B cell (primary cell): ENCODE data around the gene ZNF750. TPM values are rescaled to one million over a fixed set of nuclear protein-coding genes. Genes with fewer than 3 reads are reported as not detected.

Experiments
- ATAC-seq: fragments of 200-7000 bp; cut with Tn5 transposase; one replicate; pipeline ENCODE4 v1.10.0; 2021; ENCODE audit warnings: low read depth, mild to moderate bottlenecking, moderate number of reproducible peaks, moderate library complexity
- CTCF ChIA-PET: fragments of 350-600 bp; sonication (Branson Sonifier 250); formaldehyde crosslinking; loops from one replicate; lab custom pipeline; 2021; ENCODE audit warnings: antibody characterized with exemption, inconsistent platforms; lab: Charles Lee
- POLR2A ChIA-PET: fragments of 350-600 bp; sonication (Branson Sonifier 250); formaldehyde crosslinking; loops from one replicate; lab custom pipeline; 2021; ENCODE audit warnings: antibody characterized with exemption; lab: Charles Lee
- DNase-seq: peaks from one replicate; pipeline ENCODE4 v3.0.0; 2013
- H2AFZ ChIP-seq: 2 replicates; pipeline ENCODE4 v1.6.1; 2012; ENCODE audit warnings: mild to moderate bottlenecking, low read depth, low read length; ENCODE audit not compliant: insufficient read depth, poor library complexity, severe bottlenecking
- H3K27ac ChIP-seq, 2 donors: 1 replicate in 1 of 2; 2 replicates in 1 of 2; pipeline ENCODE4 v1.5.1; 2012 to 2013; ENCODE audit warnings: low read length in 2 of 2, mild to moderate bottlenecking in 2 of 2, moderate library complexity in 1 of 2
- H3K27me3 ChIP-seq, 4 experiments: fragments of 200-600 bp in 1 of 4; sonication (generic) in 1 of 4; replicated peaks in 1 of 4; 1 replicate in 2 of 4; 2 replicates in 2 of 4; pipeline versions ENCODE4 v1.6.1 to v1.7.0; 2013 to 2016; ENCODE audit warnings: low read length in 3 of 4, mild to moderate bottlenecking in 2 of 4, mixed read lengths in 1 of 4, moderate library complexity in 1 of 4; ENCODE audit not compliant: insufficient read depth in 4 of 4, control insufficient read depth in 3 of 4; ENCODE audit errors: control extremely low read depth in 1 of 4
- H3K36me3 ChIP-seq, 2 experiments: replicated peaks in 1 of 2; 1 replicate in 1 of 2; 2 replicates in 1 of 2; pipeline versions ENCODE4 v1.6.1 to v1.7.1; 2013; ENCODE audit warnings: low read length in 1 of 2; ENCODE audit not compliant: insufficient read depth in 2 of 2, control insufficient read depth in 1 of 2; ENCODE audit errors: control extremely low read depth in 1 of 2, extremely low read depth in 1 of 2
- H3K4me1 ChIP-seq, 2 donors: fragments of 200-600 bp in 1 of 2; sonication (generic) in 1 of 2; 1 replicate in 1 of 2; 2 replicates in 1 of 2; pipeline versions ENCODE4 v1.5.1 to v1.6.1; 2013 to 2017; ENCODE audit warnings: low read length in 2 of 2; ENCODE audit not compliant: control insufficient read depth in 2 of 2, insufficient read depth in 2 of 2
- H3K4me2 ChIP-seq: replicated peaks from 2 replicates; pipeline ENCODE3; 2012; ENCODE audit warnings: mild to moderate bottlenecking, low read depth, low read length; ENCODE audit not compliant: poor library complexity, severe bottlenecking
- H3K4me3 ChIP-seq, 5 experiments: fragments of 200-600 bp in 1 of 5; sonication (generic) in 1 of 5; 1 replicate in 3 of 5; 2 replicates in 2 of 5; pipeline versions ENCODE4 v1.5.1 to v1.7.0; 2011 to 2016; ENCODE audit warnings: low read length in 4 of 5, mild to moderate bottlenecking in 4 of 5, low read depth in 2 of 5, control low read depth in 1 of 5, moderate library complexity in 1 of 5; ENCODE audit not compliant: insufficient read depth in 1 of 5; ENCODE audit errors: control extremely low read depth in 1 of 5, extremely low read depth in 1 of 5
- H3K79me2 ChIP-seq: fragments of 200-600 bp; sonication (generic); one replicate; pipeline ENCODE4 v1.6.0; 2016; ENCODE audit warnings: low read length; ENCODE audit not compliant: control insufficient read depth, insufficient read depth
- H3K9ac ChIP-seq: fragments of 200-600 bp; sonication (generic); 2 replicates; pipeline ENCODE4 v1.6.1; 2017; ENCODE audit warnings: mild to moderate bottlenecking, low read length, moderate library complexity
- H3K9me3 ChIP-seq, 3 donors: one replicate each; pipeline versions ENCODE4 v1.6.1 to v1.7.1; 2013; ENCODE audit warnings: low read length in 2 of 3; ENCODE audit not compliant: control insufficient read depth in 2 of 3, insufficient read depth in 1 of 3; ENCODE audit errors: control extremely low read depth in 1 of 3
- H4K20me1 ChIP-seq: 2 replicates; pipeline ENCODE4 v1.6.0; 2012; ENCODE audit warnings: mild to moderate bottlenecking, low read length; ENCODE audit not compliant: insufficient read depth, control insufficient read depth, poor library complexity, severe bottlenecking
- H3K27ac Mint-ChIP-seq: one replicate; pipeline ENCODE4 v1.8.0; 2021; ENCODE audit warnings: mixed read lengths
- H3K27me3 Mint-ChIP-seq: one replicate; pipeline ENCODE4 v1.8.0; 2021; ENCODE audit warnings: mixed read lengths
- H3K4me1 Mint-ChIP-seq: one replicate; pipeline ENCODE4 v1.8.0; 2021; ENCODE audit warnings: mixed read lengths
- H3K4me3 Mint-ChIP-seq: one replicate; pipeline ENCODE4 v1.8.0; 2021; ENCODE audit warnings: mixed read lengths
- H3K9me3 Mint-ChIP-seq: one replicate; pipeline ENCODE4 v1.8.0; 2022; ENCODE audit warnings: mixed read lengths; ENCODE audit not compliant: insufficient read depth
- CTCF ChIP-seq: fragments of 200-600 bp; IDR thresholded peaks from one replicate; pipeline ENCODE4 v1.8.0; 2022; ENCODE audit warnings: antibody characterized with exemption, mild to moderate bottlenecking
- EZH2 ChIP-seq: IDR thresholded peaks from 2 replicates; pipeline ENCODE4 v1.6.1; 2012; ENCODE audit warnings: borderline replicate concordance, low read depth, mild to moderate bottlenecking, moderate library complexity, low read length; ENCODE audit not compliant: insufficient read depth, poor library complexity, severe bottlenecking
- WGBS: methylation state at CpG from one replicate; pipeline ENCODE4 v1.1.5; 2013; ENCODE audit warnings: missing lambda C conversion rate; ENCODE audit not compliant: insufficient coverage; 5-methylcytosine and 5-hydroxymethylcytosine counted together
- intact Hi-C: fragments of 100-400 bp; cut with micrococcal nuclease; formaldehyde crosslinking; loops from one replicate; pipeline ENCODE4 v1.10.0; 2022
- polyA plus RNA-seq: library from polyadenylated mRNA; depleted of rRNA; stranded (reverse); fragments of >200 nt; gene quantifications from 2 replicates; pipeline ENCODE4 v1.2.3, GENCODE V29; 2012
- total RNA-seq, 2 donors: library from RNA; stranded (reverse); fragments of 120-200 nt in 1 of 2; gene quantifications; 1 replicate in 1 of 2; 2 replicates in 1 of 2; pipeline versions ENCODE4 v1.2.3 to v1.2.4, GENCODE V29; 2013 to 2022

ZNF750 gene
- total and polyA plus RNA-seq, 2 donors (not counting 1 experiment from before 2014, with no cell fraction given): not detected

GRCh38 chr17:82862191-82862590, 22.4 kb upstream of the ZNF750 start:
- intact Hi-C loops: no loop called here
- no peak overlapping the region for H3K4me3 Mint-ChIP-seq

More at GRCh38 chr17:82862191-82862590, 22.4 kb upstream of the ZNF750 start:
- ATAC-seq: no peak
- Histone ChIP-seq H3K9ac (no peak overlapping the region), H2AFZ (no peak overlapping the region), H3K36me3 (no peaks in the 10 kb centered on the region), H3K4me3 (no peak overlapping the region), H3K27ac (no peak overlapping the region), H3K27me3 (peaks cover 0 to 11% (median 0%) of the 10 kb centered on the region in 4 experiments), H3K4me2 (no peak overlapping the region), H4K20me1 (peaks cover 63% of the 10 kb centered on the region), H3K4me1 (peaks cover 69 to 77% of the 10 kb centered on the region in 2 donors), H3K79me2 (peaks cover 11% of the 10 kb centered on the region), H3K9me3 (no peaks in the 10 kb centered on the region)
- H3K9me3 Mint-ChIP-seq: no peaks in the 10 kb centered on the region
- no peak for DNase-seq
- ChIA-PET POLR2A (no interaction called here), CTCF (interaction anchor here (1.0 to 4.5 kb wide), 4 partner anchors 14 to 81 kb away, joined by 3 to 35 read pairs (median 11); no protein-coding TSS in a partner anchor)
- WGBS: 82% methylated on average over 4 of the region's 8 CpGs
- no peak for TF ChIP-seq EZH2
- TF ChIP-seq CTCF: no peak
- peaks cover 69% of the 10 kb centered on the region for H3K4me1 Mint-ChIP-seq
- peaks cover 4% of the 10 kb centered on the region for H3K27me3 Mint-ChIP-seq
- H3K27ac Mint-ChIP-seq: no peak overlapping the region
